Measurements from ENCODE around the gene ECSIT.

Gene ECSIT

DNA sequence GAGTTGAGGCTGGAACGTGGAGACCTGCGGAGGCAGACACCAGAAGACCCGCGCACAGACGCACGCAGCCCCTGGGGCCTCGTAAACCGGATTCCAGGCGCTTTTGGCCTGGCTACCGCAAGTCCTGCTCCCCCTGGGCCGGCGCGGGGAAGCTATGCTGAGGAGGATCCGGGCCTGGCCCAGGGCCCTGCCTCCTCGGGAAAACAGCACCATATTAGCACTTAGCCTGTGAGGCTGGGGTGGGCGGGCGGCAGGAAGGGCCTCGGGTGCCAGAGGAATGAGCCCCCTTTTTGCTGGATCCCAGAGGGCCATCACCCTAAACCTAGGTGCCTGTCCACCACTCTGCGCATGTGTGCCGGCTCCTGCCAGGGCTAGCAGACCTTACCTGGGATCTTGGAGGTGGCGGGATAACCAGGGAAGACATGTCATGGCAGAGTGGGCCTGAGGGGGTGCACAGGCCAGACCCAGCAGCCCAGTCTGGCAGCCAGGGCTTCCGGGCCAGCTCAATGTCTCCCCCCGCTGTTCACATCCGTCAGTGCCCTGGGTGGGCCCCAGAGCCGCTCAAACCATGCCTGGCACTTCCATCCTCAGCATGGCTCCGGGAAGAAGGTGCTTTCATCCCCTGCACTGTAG, 22.8 kb upstream of the ECSIT start:
- no peak for TF ChIP-seq Cebpa-rat (IDR thresholded peaks at IDR 0.05)
- peak overlapping the region in 4 of 11 experiments; percentile 66 to 88 (median 72); a peak in 5 of 22 replicates for H3K4me2 ChIP-seq

GRCh38 chr19:11550265-11550664, 21.3 kb upstream of the ECSIT start:
- H3K4me1 ChIP-seq: peaks cover 0 to 35% (median 31%) of the 10 kb centered on the region in 10 experiments; a peak in 17 of 20 replicates
- H4K20me1 ChIP-seq: peaks cover 23 to 42% (median 34%) of the 10 kb centered on the region in 11 experiments; a peak in 21 of 22 replicates
- no peak overlapping the region for H3K4me2 ChIP-seq
- H3K9me3 ChIP-seq (replicated peaks in 1 of 11): no peaks in the 10 kb centered on the region
- H3K27ac ChIP-seq: no peak overlapping the region
- no peak overlapping the region for H3K4me3 ChIP-seq
- peaks cover 24 to 40% (median 34%) of the 10 kb centered on the region in 11 experiments; a peak in 21 of 22 replicates for H3K36me3 ChIP-seq
- TF ChIP-seq Cebpa-rat (IDR thresholded peaks at IDR 0.05): no peak
- H3K27me3 ChIP-seq: no peaks in the 10 kb centered on the region
- no peak overlapping the region for H3K9ac ChIP-seq

More for the DNA sequence above, 22.8 kb upstream of the ECSIT start:
- H3K9ac ChIP-seq: peak overlapping the region in 2 of 11 experiments; percentile 45 to 56; a peak in 1 of 22 replicates
- H3K27me3 ChIP-seq: no peaks in the 10 kb centered on the region
- peaks cover 14 to 48% (median 41%) of the 10 kb centered on the region in 10 experiments; a peak in 19 of 20 replicates for H3K4me1 ChIP-seq
- H3K4me3 ChIP-seq: no peak overlapping the region
- peaks cover 37 to 56% (median 48%) of the 10 kb centered on the region in 11 experiments; a peak in 21 of 22 replicates for H4K20me1 ChIP-seq
- H3K36me3 ChIP-seq: peaks cover 24 to 53% (median 39%) of the 10 kb centered on the region in 11 experiments; a peak in 21 of 22 replicates
- no peaks in the 10 kb centered on the region for H3K9me3 ChIP-seq (replicated peaks in 1 of 11)
- no peak overlapping the region for H3K27ac ChIP-seq

DNA sequence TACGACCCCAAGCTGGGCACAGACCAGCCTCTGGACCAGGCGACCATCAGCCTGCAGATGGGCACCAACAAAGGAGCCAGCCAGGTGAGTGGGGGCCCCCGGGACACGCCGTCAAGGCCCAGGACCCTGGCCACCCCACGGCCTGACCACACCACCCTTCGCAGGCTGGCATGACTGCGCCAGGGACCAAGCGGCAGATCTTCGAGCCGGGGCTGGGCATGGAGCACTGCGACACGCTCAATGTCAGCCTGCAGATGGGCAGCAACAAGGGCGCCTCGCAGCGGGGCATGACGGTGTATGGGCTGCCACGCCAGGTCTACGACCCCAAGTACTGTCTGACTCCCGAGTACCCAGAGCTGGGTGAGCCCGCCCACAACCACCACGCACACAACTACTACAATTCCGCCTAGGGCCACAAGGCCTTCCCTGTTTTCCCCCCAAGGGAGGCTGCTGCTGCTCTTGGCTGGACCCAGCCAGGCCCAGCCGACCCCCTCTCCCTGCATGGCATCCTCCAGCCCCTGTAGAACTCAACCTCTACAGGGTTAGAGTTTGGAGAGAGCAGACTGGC, 20.5 kb upstream of the ECSIT start:
- H3K9me3 ChIP-seq (replicated peaks in 1 of 11): no peaks in the 10 kb centered on the region
- H3K27ac ChIP-seq: no peak overlapping the region
- no peak overlapping the region for H3K4me2 ChIP-seq
- no peak overlapping the region for H3K4me3 ChIP-seq
- peaks cover 15 to 34% (median 26%) of the 10 kb centered on the region in 11 experiments; a peak in 21 of 22 replicates for H4K20me1 ChIP-seq
- H3K4me1 ChIP-seq: peaks cover 0 to 29% (median 25%) of the 10 kb centered on the region in 10 experiments; a peak in 17 of 20 replicates
- H3K9ac ChIP-seq: no peak overlapping the region
- TF ChIP-seq Cebpa-rat (IDR thresholded peaks at IDR 0.05): no peak
- no peaks in the 10 kb centered on the region for H3K27me3 ChIP-seq
- H3K36me3 ChIP-seq: peaks cover 19 to 35% (median 28%) of the 10 kb centered on the region in 11 experiments; a peak in 21 of 22 replicates

GRCh38 chr19:11547929-11548700, 19.2 kb upstream of the ECSIT start:
- Histone ChIP-seq H4K20me1 (peaks cover 3 to 20% (median 12%) of the 10 kb centered on the region in 11 experiments; a peak in 18 of 22 replicates), H3K9me3 (replicated peaks in 1 of 11) (no peaks in the 10 kb centered on the region), H3K4me3 (no peak overlapping the region), H3K4me1 (peaks cover 0 to 15% (median 11%) of the 10 kb centered on the region in 10 experiments; a peak in 17 of 20 replicates), H3K27me3 (no peaks in the 10 kb centered on the region), H3K27ac (no peak overlapping the region), H3K9ac (no peak overlapping the region), H3K4me2 (no peak overlapping the region), H3K36me3 (peaks cover 7 to 21% (median 15%) of the 10 kb centered on the region in 11 experiments; a peak in 21 of 22 replicates)
- TF ChIP-seq Cebpa-rat (IDR thresholded peaks at IDR 0.05): no peak

- Histone ChIP-seq H3K36me3 (no peaks in the 10 kb centered on the region), H3K9me3 (replicated peaks in 1 of 11) (no peaks in the 10 kb centered on the region), H3K4me1 (peaks cover 0 to 10% (median 4%) of the 10 kb centered on the region in 10 experiments; a peak in 8 of 20 replicates), H3K27ac (no peak overlapping the region), H4K20me1 (no peaks in the 10 kb centered on the region), H3K4me3 (no peak overlapping the region), H3K9ac (no peak overlapping the region), H3K27me3 (peaks cover 0 to 15% (median 13%) of the 10 kb centered on the region in 11 experiments; a peak in 13 of 22 replicates), H3K4me2 (no peak overlapping the region)
- TF ChIP-seq Cebpa-rat (IDR thresholded peaks at IDR 0.05): no peak
These were observed 12.3 kb upstream of the ECSIT start for GRCh38 chr19:11541238-11541637.

DNA sequence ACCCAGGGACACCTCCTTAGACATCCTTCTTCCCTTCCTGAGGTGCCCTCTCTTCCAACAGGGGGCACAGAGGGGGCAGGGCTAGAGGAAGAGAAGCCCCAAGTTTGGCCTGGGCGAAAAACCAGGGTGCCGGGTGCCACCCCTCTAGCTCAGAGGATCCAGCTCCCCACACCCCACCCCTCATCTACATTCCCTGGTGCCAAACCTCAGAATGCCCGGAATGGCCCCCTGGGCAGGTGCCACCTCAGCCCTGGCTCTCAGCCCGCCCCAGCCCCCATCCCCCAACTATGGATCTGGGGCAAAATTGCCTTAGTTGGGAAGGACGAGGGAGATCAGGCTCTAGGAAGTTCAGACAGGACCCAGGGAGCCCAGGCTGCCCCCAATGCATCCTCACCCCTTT, 11.7 kb upstream of the ECSIT start:
- no peaks in the 10 kb centered on the region for H3K9me3 ChIP-seq (replicated peaks in 1 of 11)
- no peak overlapping the region for H3K4me2 ChIP-seq
- no peaks in the 10 kb centered on the region for H3K36me3 ChIP-seq
- no peaks in the 10 kb centered on the region for H4K20me1 ChIP-seq
- no peak overlapping the region for H3K27ac ChIP-seq
- H3K9ac ChIP-seq: no peak overlapping the region
- H3K27me3 ChIP-seq: peaks cover 0 to 15% (median 13%) of the 10 kb centered on the region in 11 experiments; a peak in 13 of 22 replicates
- H3K4me1 ChIP-seq: peaks cover 0 to 16% (median 6%) of the 10 kb centered on the region in 10 experiments; a peak in 14 of 20 replicates
- no peak for TF ChIP-seq Cebpa-rat (IDR thresholded peaks at IDR 0.05)
- H3K4me3 ChIP-seq: no peak overlapping the region

GRCh38 chr19:11539495-11540365, 10.8 kb upstream of the ECSIT start:
- H3K4me3 ChIP-seq: no peak overlapping the region
- H3K9ac ChIP-seq: no peak overlapping the region
- no peaks in the 10 kb centered on the region for H3K9me3 ChIP-seq (replicated peaks in 1 of 11)
- no peak for TF ChIP-seq Cebpa-rat (IDR thresholded peaks at IDR 0.05)
- no peak overlapping the region for H3K4me2 ChIP-seq
- H3K27ac ChIP-seq: no peak overlapping the region
- no peaks in the 10 kb centered on the region for H3K36me3 ChIP-seq
- peaks cover 0 to 22% (median 13%) of the 10 kb centered on the region in 10 experiments; a peak in 16 of 20 replicates for H3K4me1 ChIP-seq
- no peaks in the 10 kb centered on the region for H4K20me1 ChIP-seq
- H3K27me3 ChIP-seq: peaks cover 0 to 15% (median 13%) of the 10 kb centered on the region in 11 experiments; a peak in 13 of 22 replicates

All from BLaER1 treated with 17β-estradiol and CSF1 and Interleukin-3, amounts not matched to agents 10 nM and 100 nM (cell line).